IPS-15b (cell line): ENCODE data around the gene PPP2R3B.
"Not testable (repeated sequence)": the region's sequence is repeated elsewhere in the genome, so short reads cannot be mapped to it uniquely, and the experiment has no call there.

Experiments used
- H3K27me3 ChIP-seq: one replicate; pipeline ENCODE4 v1.6.1; 2013; ENCODE audit warnings: low read length; ENCODE audit not compliant: control insufficient read depth, insufficient read depth
- H3K36me3 ChIP-seq: one replicate; pipeline ENCODE4 v1.6.1; 2013; ENCODE audit warnings: low read length; ENCODE audit not compliant: control insufficient read depth, insufficient read depth
- H3K4me1 ChIP-seq: one replicate; pipeline ENCODE4 v1.6.1; 2013; ENCODE audit warnings: mild to moderate bottlenecking, low read length; ENCODE audit not compliant: control insufficient read depth, insufficient read depth
- H3K4me3 ChIP-seq: one replicate; pipeline ENCODE4 v1.5.1; 2013; ENCODE audit warnings: low read depth, low read length
- H3K9ac ChIP-seq: one replicate; pipeline ENCODE4 v1.6.1; 2013; ENCODE audit warnings: low read depth, mild to moderate bottlenecking, low read length
- H3K9me3 ChIP-seq: one replicate; pipeline ENCODE4 v1.6.1; 2013; ENCODE audit warnings: mild to moderate bottlenecking, low read length; ENCODE audit not compliant: control insufficient read depth, insufficient read depth

The PPP2R3B gene

DNA sequence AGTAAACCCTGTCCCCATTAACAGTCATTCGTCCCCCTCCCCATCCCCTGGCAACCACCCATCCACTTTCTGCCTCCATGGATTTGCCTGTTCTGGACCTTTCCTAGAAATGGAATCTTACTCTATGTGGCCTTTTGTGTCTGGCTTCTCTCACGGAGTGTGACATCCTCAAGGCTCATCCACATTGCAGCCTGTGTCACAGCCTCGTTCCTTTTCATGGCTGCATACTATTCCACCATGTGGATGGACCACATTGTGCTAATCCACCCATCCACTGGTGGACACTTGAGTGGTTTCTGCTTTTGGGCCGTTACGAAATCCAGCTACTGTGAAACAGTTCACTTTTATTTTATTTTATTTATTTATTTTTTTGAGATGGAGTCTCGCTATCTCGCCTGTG, 8.1 kb upstream of the PPP2R3B start:
- Histone ChIP-seq H3K27me3 (no peaks in the 10 kb centered on the region), H3K4me1 (no peaks in the 10 kb centered on the region), H3K4me3 (no peak overlapping the region), H3K36me3 (no peaks in the 10 kb centered on the region), H3K9me3 (no peaks in the 10 kb centered on the region), H3K9ac (no peak overlapping the region)

DNA sequence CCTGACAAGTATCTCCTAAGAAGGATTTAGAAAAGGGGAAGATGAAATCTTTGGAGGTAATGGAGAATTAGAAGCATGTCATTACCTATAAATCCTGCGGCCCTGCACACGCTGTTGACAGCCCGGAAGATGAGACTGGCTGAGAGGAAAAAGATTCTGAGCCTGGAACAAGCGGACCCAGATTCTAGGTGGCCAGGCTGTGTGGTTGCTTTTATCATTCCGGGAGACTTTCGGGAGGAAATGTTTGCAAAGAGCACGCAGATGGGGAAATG, 5.8 kb upstream of the PPP2R3B start:
- Histone ChIP-seq H3K9me3 (no peaks in the 10 kb centered on the region), H3K4me1 (no peaks in the 10 kb centered on the region), H3K36me3 (no peaks in the 10 kb centered on the region), H3K4me3 (no peak overlapping the region), H3K27me3 (no peaks in the 10 kb centered on the region), H3K9ac (no peak overlapping the region)

DNA sequence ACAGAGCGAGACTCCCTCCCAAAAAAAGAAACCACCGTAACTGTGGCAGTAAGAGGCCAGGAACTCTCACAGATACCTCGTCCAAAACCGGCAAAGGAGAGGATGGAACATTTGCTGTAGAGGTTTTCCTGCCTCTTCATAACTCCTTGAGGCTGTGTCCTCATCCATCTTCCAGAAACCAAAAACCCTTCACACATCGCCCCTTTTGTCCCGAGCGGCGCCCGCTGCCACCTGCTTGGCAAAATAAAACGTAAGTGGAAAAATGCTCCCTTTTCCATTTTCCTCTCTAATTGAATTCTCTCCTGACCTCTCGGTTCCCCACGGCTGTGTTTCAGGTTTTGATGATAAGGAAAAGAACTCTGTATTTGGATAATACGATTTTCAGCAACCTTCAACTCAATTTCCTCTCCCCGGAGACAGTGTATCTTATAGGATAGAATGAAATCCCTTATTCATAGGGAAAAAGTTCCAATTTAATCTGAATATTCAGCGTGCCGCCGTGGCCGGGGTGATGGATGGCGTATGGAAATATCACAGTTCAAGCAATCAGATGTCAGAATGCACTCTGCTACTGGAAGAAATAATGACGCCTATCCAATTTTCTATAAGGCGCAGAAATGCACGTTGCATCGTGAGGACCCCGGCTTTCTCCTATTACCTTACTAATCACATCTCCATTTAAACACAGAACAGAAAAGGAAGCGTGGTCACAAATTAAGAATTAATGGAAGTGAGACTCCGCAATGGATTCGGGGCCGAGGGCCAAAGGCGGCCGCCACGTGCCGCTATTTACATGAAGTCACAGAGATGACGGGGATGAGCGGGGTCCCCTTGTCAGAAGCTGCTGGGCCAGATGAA, 5.2 kb upstream of the PPP2R3B start:
- H3K4me3 ChIP-seq: no peak overlapping the region
- no peaks in the 10 kb centered on the region for H3K4me1 ChIP-seq
- H3K9me3 ChIP-seq: no peaks in the 10 kb centered on the region

DNA sequence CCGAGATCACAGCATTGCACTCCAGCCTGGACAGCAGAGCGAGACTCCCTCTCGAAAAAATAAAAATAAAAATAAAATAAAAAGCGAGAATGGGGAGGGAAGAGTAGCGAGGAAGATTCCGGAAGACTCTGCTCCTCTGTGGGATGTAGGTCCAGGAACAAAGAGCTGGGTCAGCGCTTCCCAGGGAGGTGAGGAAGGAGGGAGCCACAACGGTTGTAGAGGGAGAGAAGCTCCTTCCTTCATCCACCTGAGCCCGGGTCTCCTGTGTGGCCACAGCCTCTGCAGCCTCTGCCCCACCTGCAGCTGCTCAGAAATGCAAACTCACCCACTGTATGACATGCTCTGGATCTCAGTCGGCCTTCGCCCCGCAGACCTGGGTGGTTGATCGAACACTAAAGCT, 3.8 kb upstream of the PPP2R3B start:
- Histone ChIP-seq H3K36me3 (no peaks in the 10 kb centered on the region), H3K27me3 (no peaks in the 10 kb centered on the region), H3K4me3 (no peak overlapping the region), H3K4me1 (no peaks in the 10 kb centered on the region), H3K9me3 (no peaks in the 10 kb centered on the region), H3K9ac (no peak overlapping the region)

More for the DNA sequence above, 5.2 kb upstream of the PPP2R3B start:
- Histone ChIP-seq H3K36me3 (no peaks in the 10 kb centered on the region), H3K27me3 (no peaks in the 10 kb centered on the region), H3K9ac (no peak overlapping the region)

DNA sequence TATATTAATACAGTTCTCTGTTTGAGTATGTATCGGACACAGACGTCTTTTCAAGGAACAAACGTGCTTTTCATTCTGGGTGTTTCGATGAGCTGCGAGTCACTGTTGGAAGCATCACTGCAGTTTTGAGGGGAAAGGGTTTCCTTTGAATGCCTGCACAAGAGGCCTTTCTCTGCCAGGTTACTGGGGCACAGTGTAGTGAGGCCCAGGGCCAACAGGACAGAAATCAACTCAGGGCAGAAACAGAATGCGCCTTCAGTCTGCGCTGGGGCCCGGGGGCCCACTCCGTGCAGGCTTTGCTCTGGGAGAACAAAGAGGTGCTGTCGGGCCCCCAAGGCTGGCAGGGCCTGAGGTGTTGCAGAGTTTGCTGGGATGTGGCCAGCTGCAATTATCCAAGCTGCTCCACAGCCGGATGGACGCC, 2.3 kb upstream of the PPP2R3B start:
- no peaks in the 10 kb centered on the region for H3K27me3 ChIP-seq
- H3K4me3 ChIP-seq: no peak overlapping the region
- H3K36me3 ChIP-seq: no peaks in the 10 kb centered on the region
- no peak overlapping the region for H3K9ac ChIP-seq
- H3K9me3 ChIP-seq: no peaks in the 10 kb centered on the region
- H3K4me1 ChIP-seq: no peaks in the 10 kb centered on the region

DNA sequence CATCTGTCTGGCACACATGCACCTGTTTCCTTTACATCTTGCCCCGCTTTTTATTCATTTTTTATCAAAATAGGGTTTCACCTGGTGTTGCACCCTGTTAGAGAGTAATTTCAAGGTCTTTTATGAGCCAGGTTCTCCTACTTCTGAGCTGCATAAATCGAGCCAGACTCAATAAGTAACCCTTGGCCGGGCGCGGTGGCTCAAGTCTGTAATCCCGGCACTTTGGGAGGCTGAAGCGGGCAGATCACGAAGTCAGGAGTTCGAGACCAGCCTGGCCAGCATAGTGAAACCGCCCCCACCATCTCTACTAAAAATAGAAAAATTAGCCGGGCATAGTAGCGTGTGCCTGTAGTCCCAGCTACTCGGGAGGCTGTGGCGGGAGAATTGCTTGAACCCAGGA, 1.0 kb upstream of the PPP2R3B start:
- no peak overlapping the region for H3K9ac ChIP-seq
- no peaks in the 10 kb centered on the region for H3K9me3 ChIP-seq
- H3K4me1 ChIP-seq: no peaks in the 10 kb centered on the region
- H3K4me3 ChIP-seq: peak overlapping the region; percentile 90
- H3K27me3 ChIP-seq: no peaks in the 10 kb centered on the region
- H3K36me3 ChIP-seq: no peaks in the 10 kb centered on the region

DNA sequence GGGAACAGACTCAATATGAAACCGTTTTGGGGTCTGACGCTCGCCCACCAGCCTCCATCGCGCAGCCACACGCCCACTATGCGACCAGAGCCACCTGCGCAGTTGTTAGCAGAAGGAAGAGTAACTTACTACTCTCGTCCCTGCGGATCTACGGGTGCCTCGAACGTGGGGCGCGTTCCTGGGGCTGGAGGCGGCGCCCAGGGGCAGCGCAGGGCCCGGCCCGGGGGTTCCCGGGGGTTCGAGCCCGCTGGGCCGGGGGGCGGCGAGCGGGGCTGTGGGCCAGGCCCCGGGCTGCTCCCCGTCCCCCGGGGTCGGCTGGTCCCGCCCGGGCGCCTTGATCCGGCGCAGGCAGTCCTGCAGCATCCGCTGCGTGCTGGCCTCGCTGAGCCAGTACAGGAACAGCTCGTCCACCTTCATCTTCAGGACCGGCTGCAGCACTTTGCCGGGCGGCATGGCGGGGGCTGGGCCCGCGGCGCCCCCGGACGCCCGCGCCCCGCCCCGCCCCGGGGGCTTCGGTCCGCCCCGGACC, 404 bp downstream of the PPP2R3B start:
- Histone ChIP-seq H3K4me1 (no peaks in the 10 kb centered on the region), H3K9me3 (no peaks in the 10 kb centered on the region), H3K27me3 (no peaks in the 10 kb centered on the region), H3K9ac (peak overlapping the region; percentile 24), H3K4me3 (peak overlapping the region; percentile 90), H3K36me3 (no peaks in the 10 kb centered on the region)

DNA sequence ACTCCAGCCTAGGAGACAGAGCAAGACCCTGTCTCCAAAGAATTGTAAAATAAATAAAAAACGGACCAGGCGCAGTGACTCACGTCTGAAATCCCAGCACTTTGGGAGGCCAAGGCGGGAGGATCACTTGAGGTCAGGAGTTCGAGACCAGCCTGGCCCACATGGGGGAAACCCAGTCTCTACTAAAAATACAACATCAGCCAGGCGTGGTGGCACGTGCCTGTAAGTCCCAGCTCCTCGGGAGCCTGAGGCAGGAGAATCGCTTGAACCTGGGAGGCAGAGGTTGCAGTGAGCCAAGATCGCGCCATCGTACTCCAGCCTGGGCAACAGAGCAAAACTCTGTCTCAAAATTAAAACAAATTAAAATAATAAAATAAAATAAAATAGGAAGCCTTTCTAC, 971 bp downstream of the PPP2R3B start:
- H3K4me1 ChIP-seq, H3K36me3 ChIP-seq, H3K27me3 ChIP-seq, H3K9me3 ChIP-seq: not testable (repeated sequence)
- Histone ChIP-seq H3K4me3 (peak overlapping the region; percentile 90), H3K9ac (peak overlapping the region; percentile 24)

DNA sequence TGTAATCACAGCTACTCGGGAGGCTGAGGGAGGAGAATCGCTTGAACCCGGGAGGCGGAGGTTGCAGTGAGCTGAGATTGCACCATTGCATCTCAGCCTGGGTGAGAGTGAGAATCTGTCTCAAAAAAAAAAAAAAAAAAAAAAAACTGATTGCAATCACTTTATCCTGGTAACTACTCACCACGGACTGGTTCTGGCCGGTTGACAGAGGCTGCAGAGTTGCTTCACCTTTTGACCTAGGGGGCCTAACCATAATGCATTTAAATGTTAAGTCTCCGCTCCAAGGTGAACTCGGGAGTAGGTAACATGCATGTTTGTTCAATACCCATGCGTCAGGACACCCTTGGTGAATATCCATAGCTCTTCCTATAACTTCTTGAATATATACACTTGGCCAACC, 1.8 kb downstream of the PPP2R3B start:
- no peaks in the 10 kb centered on the region for H3K4me1 ChIP-seq
- H3K27me3 ChIP-seq: no peaks in the 10 kb centered on the region
- H3K9me3 ChIP-seq: no peaks in the 10 kb centered on the region
- no peak overlapping the region for H3K4me3 ChIP-seq
- H3K36me3 ChIP-seq: no peaks in the 10 kb centered on the region
- no peak overlapping the region for H3K9ac ChIP-seq

DNA sequence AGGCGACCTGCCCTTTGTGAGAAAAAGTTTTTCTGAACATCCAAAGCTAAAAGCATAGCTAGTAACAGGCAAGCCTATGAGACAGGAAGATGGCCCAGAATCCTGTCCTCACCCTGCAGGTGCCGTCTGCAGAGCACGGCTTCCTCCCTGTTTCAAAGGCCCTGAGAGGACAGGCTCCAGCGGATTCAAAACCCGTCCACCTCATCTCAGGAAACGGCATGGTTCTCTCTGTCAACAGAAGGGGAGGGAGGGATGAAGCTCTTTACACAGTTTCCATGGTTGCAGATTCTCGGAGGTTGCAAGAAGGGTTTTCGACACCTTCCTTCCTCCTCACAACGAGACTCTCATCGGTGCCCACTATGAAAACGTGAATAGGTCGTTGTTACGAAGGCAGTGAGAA, 8.3 kb downstream of the PPP2R3B start:
- H3K9ac ChIP-seq: no peak overlapping the region
- H3K4me1 ChIP-seq: no peaks in the 10 kb centered on the region
- no peak overlapping the region for H3K4me3 ChIP-seq
- no peaks in the 10 kb centered on the region for H3K36me3 ChIP-seq
- no peaks in the 10 kb centered on the region for H3K9me3 ChIP-seq
- H3K27me3 ChIP-seq: peaks cover 6% of the 10 kb centered on the region

DNA sequence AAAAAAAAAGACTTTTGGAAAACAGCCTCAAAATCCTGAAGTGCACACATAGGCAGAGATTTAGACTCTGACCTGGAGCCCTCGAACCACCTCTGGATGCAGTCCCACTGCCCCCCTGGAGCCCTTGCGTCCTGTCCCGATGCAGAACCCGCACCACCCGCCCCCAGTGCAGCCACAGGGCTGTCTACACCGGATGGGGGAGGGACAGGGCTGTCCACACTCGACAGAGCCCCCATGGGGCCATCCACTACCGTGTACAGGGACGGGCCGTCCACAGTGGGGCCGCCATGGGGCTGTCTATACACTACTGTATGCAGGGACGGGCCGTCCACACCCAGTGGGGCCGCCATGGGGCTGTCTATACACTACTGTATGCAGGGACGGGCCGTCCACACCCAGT, 10.5 kb downstream of the PPP2R3B start:
- not testable (repeated sequence) for H3K9me3 ChIP-seq, H3K4me1 ChIP-seq, H3K27me3 ChIP-seq, H3K4me3 ChIP-seq, H3K36me3 ChIP-seq, H3K9ac ChIP-seq

DNA sequence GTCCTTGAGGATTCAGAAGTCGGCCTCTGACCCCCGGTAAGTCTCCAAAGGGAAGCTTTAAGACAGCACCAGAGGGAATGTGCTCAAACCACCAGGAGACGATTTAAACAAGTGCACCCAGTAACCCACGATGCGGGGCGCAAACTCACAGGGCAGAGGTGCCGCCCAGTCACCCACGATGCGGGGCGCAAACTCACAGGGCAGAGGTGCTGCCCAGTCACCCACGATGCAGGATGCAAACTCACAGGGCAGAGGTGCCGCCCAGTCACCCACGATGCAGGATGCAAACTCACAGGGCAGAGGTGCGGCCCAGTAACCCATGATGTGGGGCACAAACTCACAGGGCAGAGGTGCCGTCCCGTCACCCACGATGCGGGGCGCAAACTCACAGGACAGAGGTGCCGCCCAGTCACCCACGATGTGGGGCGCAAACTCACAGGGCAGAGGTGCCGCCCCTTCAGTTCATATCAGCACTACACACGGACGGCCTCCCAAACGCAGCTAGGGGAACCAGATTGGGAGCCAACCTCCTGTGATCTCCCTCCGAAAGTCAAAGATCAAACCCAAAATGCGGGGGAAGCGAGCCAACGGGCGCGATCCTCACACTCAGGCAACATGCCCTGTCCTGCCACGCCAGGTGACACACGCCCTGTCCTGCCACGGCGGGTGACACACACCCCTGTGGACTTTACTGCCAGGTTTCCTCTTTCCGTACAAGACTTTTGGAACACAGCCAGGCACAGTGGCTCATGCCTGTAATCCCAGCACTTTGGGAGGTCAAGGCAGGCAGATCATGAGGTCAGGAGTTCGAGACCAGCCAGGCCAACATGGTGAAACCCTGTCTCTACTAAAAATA, 11.3 kb downstream of the PPP2R3B start:
- Histone ChIP-seq H3K4me1 (no peaks in the 10 kb centered on the region), H3K27me3 (peaks cover 10% of the 10 kb centered on the region), H3K9ac (no peak overlapping the region), H3K9me3 (no peaks in the 10 kb centered on the region), H3K4me3 (no peak overlapping the region), H3K36me3 (peaks cover 5% of the 10 kb centered on the region)
